ENCODE measurements around the gene FANCF. TPM values are rescaled to one million over a fixed set of nuclear protein-coding genes. Genes with fewer than 3 reads are reported as not detected.

The FANCF gene
- 10 to 100 TPM; 11.7 to 12.8 TPM for total RNA-seq
- polyA plus RNA-seq, result 1 to 10 TPM; 5.4 to 5.8 TPM
- long read RNA-seq, donor 1, transcript FANCF-201 (1 exons, 2,952 nt), result major isoform, 24 of 24 reads
- long read RNA-seq, donor 1, partial matches to known transcripts, result 0 of 24 reads
- long read RNA-seq, donor 1, other reads (novel, unspliced or antisense), result 0 of 24 reads
- long read RNA-seq, donor 2, transcript FANCF-201 (1 exons, 2,952 nt), result major isoform, 16 of 16 reads
- long read RNA-seq, donor 2, partial matches to known transcripts, result 0 of 16 reads
- long read RNA-seq, donor 2, other reads (novel, unspliced or antisense), result 0 of 16 reads
- long read RNA-seq, donor 3, transcript FANCF-201 (1 exons, 2,952 nt), result major isoform, 15 of 15 reads
- long read RNA-seq, donor 3, partial matches to known transcripts, result 0 of 15 reads
- long read RNA-seq, donor 3, other reads (novel, unspliced or antisense), result 0 of 15 reads
- long read RNA-seq, donor 4, partial matches to known transcripts, result 0 of 3 reads
- long read RNA-seq, donor 4, other reads (novel, unspliced or antisense), result 0 of 3 reads
- long read RNA-seq, donor 5, transcript FANCF-201 (1 exons, 2,952 nt), result major isoform, 36 of 36 reads
- long read RNA-seq, donor 5, partial matches to known transcripts, result 0 of 36 reads
- long read RNA-seq, donor 5, other reads (novel, unspliced or antisense), result 0 of 36 reads

- TF ChIP-seq, protein P1, sequence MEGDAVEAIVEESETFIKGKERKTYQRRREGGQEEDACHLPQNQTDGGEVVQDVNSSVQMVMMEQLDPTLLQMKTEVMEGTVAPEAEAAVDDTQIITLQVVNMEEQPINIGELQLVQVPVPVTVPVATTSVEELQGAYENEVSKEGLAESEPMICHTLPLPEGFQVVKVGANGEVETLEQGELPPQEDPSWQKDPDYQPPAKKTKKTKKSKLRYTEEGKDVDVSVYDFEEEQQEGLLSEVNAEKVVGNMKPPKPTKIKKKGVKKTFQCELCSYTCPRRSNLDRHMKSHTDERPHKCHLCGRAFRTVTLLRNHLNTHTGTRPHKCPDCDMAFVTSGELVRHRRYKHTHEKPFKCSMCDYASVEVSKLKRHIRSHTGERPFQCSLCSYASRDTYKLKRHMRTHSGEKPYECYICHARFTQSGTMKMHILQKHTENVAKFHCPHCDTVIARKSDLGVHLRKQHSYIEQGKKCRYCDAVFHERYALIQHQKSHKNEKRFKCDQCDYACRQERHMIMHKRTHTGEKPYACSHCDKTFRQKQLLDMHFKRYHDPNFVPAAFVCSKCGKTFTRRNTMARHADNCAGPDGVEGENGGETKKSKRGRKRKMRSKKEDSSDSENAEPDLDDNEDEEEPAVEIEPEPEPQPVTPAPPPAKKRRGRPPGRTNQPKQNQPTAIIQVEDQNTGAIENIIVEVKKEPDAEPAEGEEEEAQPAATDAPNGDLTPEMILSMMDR (IDR thresholded peaks at IDR 0.05; ENCODE audit: control extremely low read depth, extremely low read depth), result no peak
- DNase-seq (peak; percentile 97 to 100 (median 99)), ATAC-seq (ENCODE audit: insufficient read depth, low FRiP score) (peak; percentile 99)
- Histone ChIP-seq H3K9ac (ENCODE audit: insufficient read depth in 1 of 2, low read length in 2 of 2) (peak within 1 kb of the TSS; percentile 92 to 100), H3K4me3 (peak within 1 kb of the TSS; percentile 87), H3K27me3 (ENCODE audit: control insufficient read depth in 3 of 3, insufficient read depth in 3 of 3, low read length in 2 of 3) (no peaks in the 10 kb centered on the region), H3K27ac (ENCODE audit: low read depth in 1 of 2, low read length in 1 of 2) (peak within 1 kb of the TSS; percentile 91 to 97), H3K36me3 (ENCODE audit: control insufficient read depth in 4 of 4, insufficient read depth in 4 of 4, low read length in 4 of 4) (no peaks in the 10 kb centered on the region), H3K9me3 (ENCODE audit: control insufficient read depth in 4 of 4, insufficient read depth in 3 of 4, low read length in 3 of 4) (no peaks in the 10 kb centered on the region), H3K4me1 (ENCODE audit: control insufficient read depth in 5 of 5, insufficient read depth in 5 of 5, low read length in 5 of 5) (peaks cover 0 to 18% (median 2%) of the 10 kb centered on the region in 5 donors)
- 0 to 1% methylated on average over 54 to 55 of the region's 55 CpGs for WGBS, 2 donors
Measured at GRCh38 chr11:22625448-22626287, at the start of gene FANCF. TSS of gene FANCF (minus strand) at chr11:22625823. CDS start at chr11:22625810, 13 bp downstream.

DNA sequence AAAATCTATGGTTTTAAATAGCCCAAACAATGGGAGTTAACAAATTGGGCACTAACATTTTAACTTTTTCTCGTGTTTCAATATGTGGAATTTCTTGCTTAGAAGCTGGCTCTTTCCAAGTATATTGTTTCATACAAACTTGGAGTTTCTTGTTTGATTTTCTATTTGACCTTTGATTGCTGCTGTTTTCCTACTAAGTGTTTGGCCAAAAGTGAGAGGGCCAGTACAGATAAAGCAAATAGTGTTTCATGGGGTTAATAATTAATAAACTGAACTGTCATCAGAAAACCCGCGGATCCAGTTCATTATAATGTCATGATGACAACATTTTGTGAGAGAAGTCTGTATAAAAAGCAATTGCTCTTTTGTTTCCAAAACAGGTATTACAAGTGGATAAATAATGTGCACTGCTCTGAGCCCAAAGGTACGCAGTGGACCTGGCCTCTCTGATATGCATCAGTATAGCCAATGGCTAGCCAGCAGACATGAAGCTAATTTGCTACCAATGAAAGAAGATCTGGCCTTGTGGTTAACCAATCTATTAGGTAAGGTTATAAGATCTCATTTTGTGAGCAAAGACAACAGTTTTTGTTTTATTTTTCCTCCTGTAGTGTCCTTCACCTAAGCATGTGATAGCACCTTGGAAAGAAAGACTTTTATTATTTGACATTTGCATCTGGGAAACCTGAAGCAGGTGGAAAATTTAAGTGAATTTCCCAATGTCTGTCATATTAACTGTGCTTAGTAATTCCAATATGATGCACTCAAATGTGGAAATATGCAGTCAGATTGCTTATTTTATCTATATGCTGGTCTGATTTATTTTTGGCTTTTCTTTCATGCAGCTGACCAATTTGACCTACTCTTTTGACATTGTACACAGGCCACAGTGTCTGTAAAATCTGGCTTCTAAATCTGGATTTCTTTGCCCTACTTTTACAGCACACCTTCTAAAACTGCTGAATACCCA lies 49.1 kb upstream of the FANCF start:
- Histone ChIP-seq H3K9ac (ENCODE audit: insufficient read depth in 1 of 2, low read length in 2 of 2) (no peak overlapping the region), H3K9me3 (ENCODE audit: control insufficient read depth in 4 of 4, insufficient read depth in 3 of 4, low read length in 3 of 4) (no peaks in the 10 kb centered on the region), H3K4me1 (ENCODE audit: control insufficient read depth in 5 of 5, insufficient read depth in 5 of 5, low read length in 5 of 5) (no peaks in the 10 kb centered on the region), H3K4me3 (no peak overlapping the region), H3K27me3 (ENCODE audit: control insufficient read depth in 3 of 3, insufficient read depth in 3 of 3, low read length in 2 of 3) (no peaks in the 10 kb centered on the region), H3K36me3 (ENCODE audit: control insufficient read depth in 4 of 4, insufficient read depth in 4 of 4, low read length in 4 of 4) (no peaks in the 10 kb centered on the region), H3K27ac (ENCODE audit: low read depth in 1 of 2, low read length in 1 of 2) (peak overlapping the region in 1 of 2 donors; percentile 85)
- ATAC-seq (ENCODE audit: insufficient read depth, low FRiP score) (no peak), DNase-seq (peak in 2 of 3 donors; percentile 14 to 19)
- TF ChIP-seq, protein P1 (IDR thresholded peaks at IDR 0.05; ENCODE audit: control extremely low read depth, extremely low read depth), result no peak
- WGBS, 2 donors, result 74 to 88% methylated on average over 4 of the region's 4 CpGs

GRCh38 chr11:22671751-22672150 lies 46.1 kb upstream of the FANCF start:
- TF ChIP-seq, protein P1 (IDR thresholded peaks at IDR 0.05; ENCODE audit: control extremely low read depth, extremely low read depth), result no peak
- no peak overlapping the region for H3K4me3 ChIP-seq
- peaks cover 0 to 6% (median 0%) of the 10 kb centered on the region in 3 donors for H3K27me3 ChIP-seq (ENCODE audit: control insufficient read depth in 3 of 3, insufficient read depth in 3 of 3, low read length in 2 of 3)
- H3K9me3 ChIP-seq (ENCODE audit: control insufficient read depth in 4 of 4, insufficient read depth in 3 of 4, low read length in 3 of 4), result peaks cover 0 to 3% (median 0%) of the 10 kb centered on the region in 4 donors
- no peak overlapping the region for H3K9ac ChIP-seq (ENCODE audit: insufficient read depth in 1 of 2, low read length in 2 of 2)
- WGBS, 2 donors, result 85 to 96% methylated on average over 2 of the region's 2 CpGs
- H3K4me1 ChIP-seq (ENCODE audit: control insufficient read depth in 5 of 5, insufficient read depth in 5 of 5, low read length in 5 of 5), result peaks cover 0 to 4% (median 0%) of the 10 kb centered on the region in 5 donors
- H3K27ac ChIP-seq (ENCODE audit: low read depth in 1 of 2, low read length in 1 of 2), result no peak overlapping the region
- DNase-seq (no peak), ATAC-seq (ENCODE audit: insufficient read depth, low FRiP score) (no peak)
- no peaks in the 10 kb centered on the region for H3K36me3 ChIP-seq (ENCODE audit: control insufficient read depth in 4 of 4, insufficient read depth in 4 of 4, low read length in 4 of 4)

Data from lung (tissue), 16 donors.